Measurements from ENCODE around the gene CPT1A.
A peak's percentile ranks its signal among the peaks of the same experiment; 100 is the strongest.

The CPT1A gene

GRCh38 chr11:68828155-68828931, 13.4 kb downstream of the CPT1A start:
- peak; percentile 81 for DNase-seq

GRCh38 chr11:68827733-68828132, 14.0 kb downstream of the CPT1A start:
- peak; percentile 9 for DNase-seq

- no peak for DNase-seq
Observed at GRCh38 chr11:68826726-68827125, 15.0 kb downstream of the CPT1A start.

- DNase-seq: peak; percentile 75
Observed at GRCh38 chr11:68825571-68825970, 16.1 kb downstream of the CPT1A start.

GRCh38 chr11:68822546-68822945, 19.2 kb downstream of the CPT1A start:
- no peak for DNase-seq

DNA sequence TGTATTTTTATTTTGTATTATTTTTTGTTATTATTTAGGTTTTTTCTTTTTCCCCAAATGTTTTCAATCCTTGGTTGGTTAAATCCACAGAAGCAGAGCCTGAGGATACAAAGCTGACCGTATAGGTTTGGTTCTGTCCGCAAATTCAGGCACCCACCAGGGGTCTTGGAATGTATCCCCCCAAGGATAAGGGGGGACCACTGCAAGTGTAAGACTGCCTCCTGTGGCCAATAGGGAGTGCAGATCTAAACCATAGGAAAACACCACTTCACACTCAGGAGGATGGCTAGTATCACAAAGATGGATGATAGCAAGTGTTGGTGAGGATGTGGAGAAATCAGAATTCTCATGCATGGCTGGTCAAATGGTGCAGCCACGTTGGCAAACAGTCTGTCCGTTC, 20.0 kb downstream of the CPT1A start:
- no peak for DNase-seq

GRCh38 chr11:68819362-68819761, 22.4 kb downstream of the CPT1A start:
- no peak for DNase-seq

GRCh38 chr11:68818181-68818580, 23.5 kb downstream of the CPT1A start:
- no peak for DNase-seq

DNA sequence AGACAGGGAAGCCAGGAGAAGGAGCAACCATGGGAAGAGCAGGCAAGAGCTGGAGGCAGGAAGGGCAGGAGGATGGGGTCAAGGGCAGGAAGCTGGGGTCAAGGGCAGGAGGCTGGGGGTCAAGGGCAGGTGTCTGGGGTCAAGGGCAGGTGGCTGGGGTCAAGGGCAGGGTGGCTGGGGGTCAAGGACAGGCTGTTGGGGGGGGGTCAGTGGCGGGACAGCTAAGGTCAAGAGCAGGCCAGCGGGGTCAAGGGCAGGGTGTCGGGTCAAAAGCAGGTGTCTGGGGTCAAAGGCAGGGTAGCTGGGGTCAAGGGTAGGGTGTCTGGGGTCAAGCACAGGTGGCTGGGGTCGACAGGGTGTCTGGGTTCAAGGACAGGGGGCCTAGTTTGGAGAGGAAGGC, 24.2 kb downstream of the CPT1A start:
- DNase-seq: no peak

DNA sequence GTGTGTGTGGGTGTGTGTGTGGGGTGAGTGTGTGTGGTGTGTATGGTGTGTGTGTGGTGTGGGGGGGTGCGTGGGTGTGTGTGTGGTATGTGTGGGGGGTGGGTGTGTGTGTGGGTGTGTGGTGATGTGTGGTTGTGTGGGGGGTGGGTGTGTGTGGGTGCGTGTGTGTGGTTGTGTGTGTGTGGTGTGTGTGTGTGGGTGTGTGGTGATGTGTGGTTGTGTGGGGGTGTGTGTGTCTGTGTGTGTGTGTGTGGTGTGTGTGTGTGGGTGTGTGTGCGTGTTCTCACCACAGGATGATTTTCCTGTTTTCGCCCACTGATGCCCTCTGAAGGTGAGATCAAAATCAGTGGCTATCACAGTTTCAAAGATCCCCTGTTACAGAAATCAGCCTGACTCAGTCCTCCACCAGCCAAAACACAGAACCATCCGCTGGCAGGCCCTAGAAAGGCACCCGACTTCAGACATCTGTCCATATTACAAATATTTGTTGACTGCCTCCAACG, 24.7 kb downstream of the CPT1A start:
- DNase-seq: no peak

- no peak for DNase-seq
Observed at GRCh38 chr11:68816251-68816776, 25.4 kb downstream of the CPT1A start.

GRCh38 chr11:68813773-68814172, 27.9 kb downstream of the CPT1A start:
- no peak for DNase-seq

GRCh38 chr11:68812526-68812925, 29.2 kb downstream of the CPT1A start:
- no peak for DNase-seq

DNA sequence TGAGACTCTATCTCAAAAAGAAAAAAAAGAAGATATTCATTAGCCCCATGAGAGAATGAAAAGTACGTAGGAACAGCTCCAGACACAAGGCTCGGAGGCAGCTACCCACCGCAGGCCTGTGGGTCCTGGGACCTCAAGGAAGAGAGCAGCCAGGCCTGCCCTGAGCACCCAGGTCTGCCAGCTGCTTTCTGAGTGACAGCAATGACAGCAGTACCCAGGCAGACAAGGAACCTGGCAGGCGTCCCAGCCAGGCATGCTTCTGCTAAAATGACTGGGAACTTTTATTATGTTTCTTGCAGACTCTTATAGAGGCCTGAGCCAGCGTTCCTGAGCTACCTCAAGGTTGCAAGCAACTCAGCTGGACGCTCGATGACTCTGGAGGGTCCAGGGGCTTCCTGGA, 31.6 kb downstream of the CPT1A start:
- DNase-seq: no peak

DNA sequence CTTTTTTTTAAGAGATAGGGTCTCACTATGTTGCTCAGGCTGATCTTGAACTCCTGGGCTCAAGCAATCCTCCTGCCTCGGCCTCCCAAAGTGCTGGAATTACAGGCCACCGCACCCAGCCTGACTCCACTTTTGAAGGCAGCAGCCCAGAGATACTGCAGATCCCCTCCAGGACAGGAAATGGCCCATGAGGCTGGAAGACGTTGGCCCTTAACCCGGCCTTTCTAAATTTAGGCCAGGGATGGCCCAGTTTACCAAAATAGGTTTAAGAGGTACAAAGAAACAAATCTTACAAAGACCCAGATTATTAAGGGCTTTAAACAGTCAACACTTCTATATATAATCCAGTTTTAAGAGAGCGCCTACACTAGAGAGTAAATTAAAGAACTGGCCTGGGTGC, 32.2 kb downstream of the CPT1A start:
- no peak for DNase-seq

DNA sequence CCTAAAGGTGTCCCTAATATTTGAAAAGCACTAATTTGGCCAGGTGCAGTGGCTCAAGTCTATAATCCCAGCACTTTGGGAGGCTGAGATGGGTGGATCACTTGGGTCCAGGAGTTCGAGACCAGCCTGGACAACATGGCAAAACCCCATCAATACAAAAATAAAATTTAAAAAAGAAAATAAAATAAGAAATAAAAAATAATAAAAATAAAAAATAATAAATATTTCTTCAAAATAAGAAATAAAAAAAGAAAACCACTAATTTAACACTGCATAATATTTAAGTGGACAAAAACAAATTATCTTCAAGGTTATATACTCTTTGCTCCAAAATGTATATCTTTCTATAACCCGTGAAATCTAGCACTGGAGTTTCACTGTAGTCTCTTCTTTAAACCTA, 32.9 kb downstream of the CPT1A start:
- no peak for DNase-seq

- no peak for DNase-seq
Observed at GRCh38 chr11:68806931-68807844, 34.5 kb downstream of the CPT1A start.

GRCh38 chr11:68804786-68805185, 36.9 kb downstream of the CPT1A start:
- no peak for DNase-seq

DNA sequence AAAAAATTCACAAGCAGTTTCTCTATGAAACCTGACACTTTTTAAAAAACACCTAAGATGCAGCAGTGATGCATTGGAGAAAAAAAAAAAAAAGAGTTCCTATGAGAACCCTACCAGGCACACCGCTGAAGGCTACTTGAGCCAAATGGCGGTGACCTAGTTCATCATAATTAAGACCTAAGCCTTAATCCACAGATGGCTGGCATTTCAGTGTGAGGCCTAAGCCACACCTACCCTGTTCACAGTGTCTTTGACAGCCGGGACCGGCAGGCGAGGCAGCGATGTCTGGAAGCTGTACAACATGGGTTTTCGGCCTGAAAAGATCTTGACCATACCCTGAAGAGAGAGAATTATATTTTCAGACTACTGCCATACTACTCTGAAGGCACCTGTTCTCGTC, 38.0 kb downstream of the CPT1A start:
- no peak for DNase-seq

- DNase-seq: no peak
Observed at GRCh38 chr11:68798221-68798813, 43.4 kb downstream of the CPT1A start.

DNA sequence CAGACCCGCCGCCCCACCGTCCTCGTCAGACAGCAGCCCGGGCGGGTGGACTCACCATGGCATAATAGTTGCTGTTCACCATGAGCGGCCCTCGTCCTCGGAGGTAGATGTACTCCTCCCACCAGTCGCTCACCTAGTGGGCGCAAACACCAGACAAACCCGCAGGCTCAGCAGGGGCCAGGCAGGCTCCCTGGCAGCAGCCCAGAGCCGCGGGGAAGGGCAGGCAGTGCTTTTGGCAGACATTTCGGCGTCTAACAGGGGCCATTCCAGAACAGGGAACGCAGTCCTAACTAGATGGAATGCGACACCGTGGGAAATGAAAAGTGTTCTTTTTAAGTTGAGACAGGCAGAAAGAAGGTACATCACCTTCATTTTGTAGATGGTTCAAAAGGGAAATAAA, 44.9 kb downstream of the CPT1A start:
- no peak for DNase-seq

DNA sequence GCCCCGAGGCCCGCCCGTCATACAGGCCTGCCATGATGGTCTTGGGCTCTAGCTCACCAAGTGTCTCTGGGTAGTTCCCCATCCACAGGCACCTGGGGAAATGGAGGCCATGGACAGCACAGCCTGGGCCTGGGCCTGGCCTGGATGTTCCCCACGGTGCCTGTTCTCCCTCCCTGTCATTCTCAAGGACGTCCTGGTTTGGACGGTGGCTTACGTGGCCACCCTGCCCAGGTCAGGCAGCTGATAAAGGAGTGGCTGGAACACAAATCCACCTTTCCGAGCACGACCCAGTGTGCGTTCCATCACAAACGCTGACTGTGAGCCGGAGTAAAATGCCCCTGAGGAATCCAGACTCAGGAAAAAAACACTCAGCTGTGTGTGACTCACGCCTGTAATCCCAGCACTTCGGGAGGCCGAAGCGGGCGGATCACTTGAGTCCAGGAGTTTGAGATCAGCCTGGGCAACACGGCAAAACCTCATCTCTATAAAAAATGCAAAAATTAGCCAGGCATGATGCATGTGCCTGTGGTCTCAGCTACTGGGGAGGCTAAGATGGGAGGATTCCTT, 49.2 kb downstream of the CPT1A start:
- no peak for DNase-seq

- DNase-seq: no peak
Observed at GRCh38 chr11:68784653-68785052, 57.1 kb downstream of the CPT1A start.

All from GDM1 (cell line).